GM19468 (cell line): ENCODE measurements around the gene PDE8A.

ENCODE experiments used
- ATAC-seq: cut with Tn5 transposase; IDR thresholded peaks from one replicate; pipeline ENCODE4 v1.9.1; 2021; ENCODE audit warnings: mild to moderate bottlenecking, moderate library complexity, moderate number of reproducible peaks; ENCODE audit not compliant: unreplicated experiment; ENCODE audit errors: extremely low read depth

PDE8A gene

DNA sequence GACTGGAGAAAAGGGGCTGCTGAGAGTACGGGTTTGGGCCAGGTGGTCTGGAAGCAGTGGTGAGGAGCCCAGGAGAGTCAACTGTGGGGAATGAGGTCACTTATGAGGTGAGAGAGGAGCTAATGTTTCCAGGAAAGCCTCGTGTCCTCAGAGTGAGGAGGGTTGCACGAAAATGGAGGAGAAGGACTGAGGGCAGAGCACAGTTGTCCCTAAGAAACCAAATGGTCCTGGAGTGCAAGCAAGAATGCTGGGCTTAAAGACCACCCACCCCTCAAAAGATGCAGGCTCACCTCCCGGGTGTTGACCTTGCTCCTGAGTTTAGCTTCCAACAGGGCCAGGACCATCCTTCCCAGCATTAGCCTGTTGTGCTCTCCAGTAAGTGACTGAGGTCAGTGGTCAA lies 133.2 kb downstream of the PDE8A start:
- ATAC-seq: no peak

- no peak for ATAC-seq
Measured at GRCh38 chr15:85116066-85116465, 134.4 kb downstream of the PDE8A start.

- no peak for ATAC-seq
Measured at GRCh38 chr15:85116494-85116893, 134.8 kb downstream of the PDE8A start.

DNA sequence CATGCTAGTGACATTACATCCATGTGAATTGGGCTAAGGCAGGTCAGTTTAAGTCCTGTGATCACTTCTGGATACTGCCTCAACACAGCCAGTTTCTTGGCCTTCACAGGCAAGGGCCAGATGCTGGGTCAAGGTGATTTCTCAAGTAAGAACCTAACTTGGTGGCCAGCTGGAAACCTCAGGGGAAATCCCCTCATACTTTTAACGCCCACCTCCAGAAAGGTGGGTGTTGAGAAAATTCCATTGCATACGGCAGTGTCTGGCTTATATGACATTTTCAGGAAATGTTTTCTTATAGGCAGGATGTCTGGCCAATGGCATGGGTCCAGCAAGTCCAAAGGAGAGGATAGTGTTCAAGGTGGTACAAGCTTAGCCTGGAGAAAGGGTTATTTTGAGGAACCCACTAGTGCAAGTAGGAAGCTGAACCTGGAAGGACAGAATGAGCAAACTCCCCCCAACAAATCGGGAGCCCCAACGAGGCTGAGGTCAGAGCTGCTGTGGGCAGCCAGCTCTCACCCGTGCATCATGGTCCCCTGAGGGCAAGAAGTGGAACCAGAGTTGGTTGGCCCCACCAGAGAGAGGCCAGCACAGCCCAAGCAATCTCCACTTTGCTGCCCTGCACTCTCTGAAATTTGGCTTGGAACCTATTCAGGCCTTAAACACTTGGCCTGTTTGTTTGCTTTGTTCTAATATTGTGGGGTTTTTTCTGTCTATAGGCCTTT lies 135.4 kb downstream of the PDE8A start:
- ATAC-seq: no peak

- ATAC-seq: no peak
Measured at GRCh38 chr15:85118173-85118572, 136.5 kb downstream of the PDE8A start.

DNA sequence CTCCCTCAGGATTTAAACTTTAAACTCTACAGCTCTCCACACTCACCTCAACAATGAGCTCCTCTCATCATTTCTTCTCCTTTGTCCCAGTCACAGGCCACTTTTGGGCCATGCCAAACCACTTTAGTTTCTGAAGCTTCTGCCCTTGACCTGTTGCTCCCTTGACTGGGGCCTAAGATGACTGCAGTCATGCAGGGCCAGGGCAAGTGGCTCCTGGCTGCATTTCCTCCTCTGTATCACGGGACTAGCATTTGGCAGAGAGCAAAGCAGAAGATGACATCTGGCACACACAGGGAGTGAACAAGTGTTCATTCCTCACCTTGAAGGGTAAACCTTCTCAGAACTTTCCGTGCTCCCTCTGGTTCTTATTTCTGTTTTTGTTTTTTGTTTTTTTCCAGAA lies 136.9 kb downstream of the PDE8A start:
- ATAC-seq: no peak

DNA sequence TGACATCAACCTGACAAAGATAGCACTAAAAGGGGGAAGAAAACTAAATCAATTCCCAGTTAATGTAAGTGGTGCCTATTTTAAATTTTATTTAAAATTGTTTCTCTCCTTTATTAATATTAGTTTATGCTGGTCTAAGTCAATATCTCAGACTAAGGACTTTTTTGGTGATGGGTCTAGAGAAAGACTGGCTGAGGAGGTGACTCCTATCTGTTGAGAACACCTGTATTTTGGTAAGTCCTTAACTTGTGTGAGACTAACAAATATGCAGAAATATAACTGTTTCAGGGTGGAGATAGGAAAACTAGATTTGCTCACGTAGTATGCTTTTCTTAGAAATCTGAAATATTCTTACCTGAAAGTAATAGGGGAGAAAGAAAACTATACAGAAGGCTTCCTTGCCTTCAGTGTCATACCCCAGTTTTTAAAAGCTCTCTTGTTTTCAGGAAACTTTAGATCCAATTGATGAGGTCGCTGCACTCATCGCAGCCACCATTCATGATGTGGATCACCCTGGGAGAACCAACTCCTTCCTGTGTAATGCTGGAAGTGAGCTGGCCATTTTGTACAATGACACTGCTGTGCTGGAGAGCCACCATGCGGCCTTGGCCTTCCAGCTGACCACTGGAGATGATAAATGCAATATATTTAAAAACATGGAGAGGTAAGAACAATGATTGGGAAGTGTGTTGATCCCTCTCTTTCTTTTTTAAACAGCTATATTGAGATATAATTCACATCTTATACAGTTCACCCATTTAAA lies 138.9 kb downstream of the PDE8A start:
- ATAC-seq: no peak

DNA sequence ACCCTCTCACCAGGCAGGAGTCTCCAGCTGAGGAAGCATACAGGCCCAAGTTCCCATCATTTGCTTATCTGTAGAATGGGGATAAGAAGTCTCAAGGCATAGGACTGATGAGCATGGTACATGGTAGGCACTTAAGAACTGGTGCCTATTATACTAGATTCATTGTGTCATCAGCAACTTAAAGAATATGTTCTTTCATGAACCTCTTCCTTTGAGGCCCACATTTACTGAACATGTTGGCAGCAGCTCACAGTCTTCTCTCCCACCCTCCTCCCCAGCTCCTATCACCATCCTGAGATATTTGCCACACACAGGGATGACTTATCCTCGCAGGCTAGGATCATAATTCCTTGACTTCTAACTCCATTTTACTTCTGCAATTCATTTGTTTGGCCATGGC lies 142.5 kb downstream of the PDE8A start:
- no peak for ATAC-seq

DNA sequence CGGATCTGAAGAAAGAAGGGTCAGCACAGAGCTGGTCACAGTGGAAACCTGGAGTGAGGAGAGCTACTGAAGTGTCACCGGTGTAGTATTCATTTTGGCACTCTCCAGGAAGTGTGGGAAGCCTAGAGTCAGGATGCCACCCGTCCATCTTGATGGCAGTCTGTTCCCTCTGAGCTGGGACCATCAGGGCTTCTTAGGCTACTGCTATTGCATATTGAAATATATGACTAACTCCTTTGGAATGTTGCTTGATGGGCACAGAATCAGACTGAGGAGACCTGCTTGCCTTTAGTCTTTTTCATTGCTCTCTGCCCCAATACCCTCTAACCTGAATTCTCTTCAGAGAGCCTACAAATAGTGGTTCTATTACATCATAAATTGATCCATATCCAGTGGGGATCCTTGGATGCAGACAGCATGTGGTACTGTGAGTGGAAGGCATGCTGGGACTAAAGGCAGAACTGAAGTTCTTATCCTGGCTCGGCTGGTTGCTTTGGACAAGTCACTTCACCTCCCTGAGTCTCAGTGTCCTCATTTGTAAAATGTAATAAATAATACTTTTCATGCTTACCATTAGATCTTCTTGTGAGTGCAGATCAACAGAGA lies 143.5 kb downstream of the PDE8A start:
- no peak for ATAC-seq

DNA sequence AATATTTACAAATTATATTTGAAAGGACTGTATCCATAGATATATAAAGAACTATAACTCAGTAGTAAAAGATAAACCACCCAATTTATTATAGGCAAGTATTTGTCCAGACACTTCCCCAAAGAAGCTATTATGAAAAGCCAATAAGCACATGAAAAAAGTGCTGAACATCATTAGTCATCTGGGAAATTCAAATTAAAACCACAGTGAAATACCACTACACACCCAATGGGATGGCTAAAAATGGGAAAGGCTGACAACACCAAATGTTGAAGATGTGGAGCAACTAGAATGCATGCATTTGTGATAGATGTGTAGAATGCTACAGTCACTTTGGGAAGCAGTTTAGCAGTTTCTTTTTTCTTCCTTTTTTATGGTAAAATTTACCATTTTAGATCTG lies 147.0 kb downstream of the PDE8A start:
- ATAC-seq: no peak

- no peak for ATAC-seq
Measured at GRCh38 chr15:85129881-85130280, 148.2 kb downstream of the PDE8A start.

DNA sequence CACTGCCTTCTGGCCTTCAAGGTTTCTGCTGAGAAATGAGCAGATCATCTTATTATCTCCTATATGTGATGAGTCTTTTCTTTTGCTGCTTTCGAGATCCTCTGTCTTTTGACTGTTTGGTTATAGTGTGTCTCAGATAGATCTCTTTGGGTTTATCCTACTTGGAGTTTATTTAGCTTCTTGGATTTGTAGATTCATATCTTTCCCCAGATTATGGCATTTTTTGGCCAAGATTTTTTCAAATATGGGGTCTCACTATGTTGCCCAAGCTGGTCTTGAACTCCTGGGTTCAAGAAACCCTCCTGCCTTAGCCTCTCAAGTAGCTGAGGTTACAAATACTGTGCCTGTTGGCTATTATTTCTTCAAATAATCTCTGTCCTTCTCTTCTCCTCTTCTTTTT lies 150.3 kb downstream of the PDE8A start:
- no peak for ATAC-seq

GRCh38 chr15:85133709-85134108 lies 152.1 kb downstream of the PDE8A start:
- no peak for ATAC-seq

DNA sequence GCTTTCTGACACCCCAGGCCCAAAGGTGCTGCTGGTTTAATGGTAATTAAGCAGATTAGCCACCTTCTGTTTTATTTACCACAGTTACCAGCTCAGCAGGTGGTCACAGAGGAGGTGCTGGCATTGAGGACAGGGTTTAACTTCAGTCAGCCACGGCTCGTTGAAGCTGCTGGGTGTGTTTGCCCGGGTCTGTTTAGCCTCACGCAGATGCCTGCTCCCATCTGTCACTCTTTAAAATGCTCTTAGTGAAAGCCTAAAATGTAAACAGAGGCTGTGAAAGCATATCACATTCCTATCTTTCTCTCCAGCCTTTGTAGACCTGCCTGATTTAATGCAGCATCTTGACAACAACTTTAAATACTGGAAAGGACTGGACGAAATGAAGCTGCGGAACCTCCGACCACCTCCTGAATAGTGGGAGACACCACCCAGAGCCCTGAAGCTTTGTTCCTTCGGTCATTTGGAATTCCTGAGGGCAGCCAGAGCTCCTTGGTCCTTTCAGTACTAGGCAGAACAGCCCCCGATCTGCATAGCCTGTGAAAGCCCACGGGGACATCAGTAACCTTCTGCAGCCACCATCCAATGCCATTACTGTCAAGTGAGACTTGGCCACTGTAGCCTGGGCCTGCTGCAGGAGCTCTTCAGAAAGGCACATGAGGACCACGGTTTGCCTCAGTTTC lies 156.0 kb downstream of the PDE8A start:
- no peak for ATAC-seq

DNA sequence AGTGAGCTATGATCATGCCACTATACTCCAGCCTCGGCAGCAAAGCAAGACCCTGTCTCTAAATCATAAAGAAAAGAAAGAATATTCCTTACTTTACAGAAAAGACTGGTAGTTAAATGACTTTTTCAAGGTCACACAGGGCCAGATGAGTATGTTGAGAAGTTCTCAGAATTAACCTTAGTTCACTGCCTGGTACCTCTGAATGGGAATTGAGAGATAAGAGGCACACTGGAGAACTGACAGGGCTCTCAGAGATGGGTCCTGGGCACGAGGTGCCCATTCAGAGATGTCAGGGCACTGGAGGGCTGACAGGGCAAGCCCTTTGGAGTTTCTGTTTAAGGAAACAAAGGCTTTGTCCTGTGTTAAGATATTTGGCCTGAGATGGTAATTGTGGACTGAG lies 157.7 kb downstream of the PDE8A start:
- no peak for ATAC-seq

DNA sequence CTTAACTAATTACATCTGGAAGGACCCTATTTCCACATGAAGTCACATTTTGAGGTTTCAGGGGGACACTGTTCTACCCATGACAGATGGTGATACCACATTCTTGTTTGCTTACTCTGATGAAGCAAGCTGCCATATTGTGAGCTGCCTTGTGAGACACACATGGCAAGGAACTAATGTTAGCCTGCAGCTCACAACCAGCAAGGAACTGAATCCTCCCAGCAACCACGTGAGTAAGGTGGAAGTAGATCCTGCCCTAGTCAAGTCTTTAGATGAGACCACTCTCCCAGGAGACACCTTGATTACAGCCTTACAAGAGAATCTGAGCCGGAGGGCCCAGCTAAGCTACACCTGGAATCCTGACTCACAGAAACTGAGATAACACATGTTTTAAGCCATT lies 160.1 kb downstream of the PDE8A start:
- no peak for ATAC-seq

DNA sequence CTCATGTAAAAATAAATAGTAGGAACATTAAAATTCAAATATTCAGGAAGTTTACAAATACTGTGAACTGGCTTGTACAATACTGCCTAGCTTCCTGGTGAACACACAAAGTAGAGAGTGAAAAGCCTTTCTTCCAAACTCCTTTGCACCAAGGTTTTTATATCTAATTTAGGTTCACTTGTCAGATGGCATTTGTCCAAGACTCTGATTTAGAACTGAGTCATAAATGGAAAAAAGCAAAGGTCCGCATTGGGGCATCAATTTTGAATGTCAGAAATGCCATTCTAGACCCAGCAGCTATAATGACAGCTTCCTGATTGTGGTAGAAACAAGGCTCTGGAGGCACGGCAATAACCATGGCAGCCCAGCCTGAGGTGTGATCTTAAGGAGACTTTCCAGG lies 160.7 kb downstream of the PDE8A start:
- ATAC-seq: no peak

- no peak for ATAC-seq
Measured at GRCh38 chr15:85149465-85150129, 167.9 kb downstream of the PDE8A start.

DNA sequence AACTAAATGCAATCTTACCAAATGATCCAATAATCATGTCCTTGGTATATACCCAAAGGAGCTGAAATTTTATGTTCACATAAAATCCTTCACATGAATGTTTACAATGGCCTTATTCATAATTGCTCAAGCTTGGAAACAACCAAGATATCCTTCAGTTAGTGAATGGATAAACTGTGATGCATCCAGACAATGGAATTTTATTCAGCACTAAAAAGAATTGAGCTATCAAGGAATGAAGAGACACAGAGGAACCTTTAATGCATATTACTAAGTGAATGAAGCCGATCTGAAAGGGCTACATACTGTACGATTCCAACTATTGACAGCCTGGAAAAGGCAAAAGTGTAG lies 168.4 kb downstream of the PDE8A start:
- no peak for ATAC-seq

DNA sequence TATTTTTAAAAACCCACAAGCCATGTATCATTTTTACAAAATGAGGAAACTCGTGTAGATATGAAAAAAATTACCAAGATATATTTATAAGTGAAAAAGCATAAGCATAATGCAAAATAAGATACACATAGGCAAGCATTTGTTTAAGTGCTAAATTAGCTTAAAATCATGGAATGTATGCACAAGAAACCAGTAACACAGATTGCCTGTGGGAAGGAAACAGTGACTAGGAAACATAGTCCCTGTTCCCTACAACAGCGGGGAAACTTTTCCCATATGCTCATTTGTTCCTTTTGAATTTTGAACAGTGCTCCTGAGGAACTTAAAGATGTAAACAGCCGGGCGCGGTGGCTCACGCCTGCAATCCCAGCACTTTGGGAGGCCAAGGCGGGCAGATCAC lies 169.5 kb downstream of the PDE8A start:
- no peak for ATAC-seq

DNA sequence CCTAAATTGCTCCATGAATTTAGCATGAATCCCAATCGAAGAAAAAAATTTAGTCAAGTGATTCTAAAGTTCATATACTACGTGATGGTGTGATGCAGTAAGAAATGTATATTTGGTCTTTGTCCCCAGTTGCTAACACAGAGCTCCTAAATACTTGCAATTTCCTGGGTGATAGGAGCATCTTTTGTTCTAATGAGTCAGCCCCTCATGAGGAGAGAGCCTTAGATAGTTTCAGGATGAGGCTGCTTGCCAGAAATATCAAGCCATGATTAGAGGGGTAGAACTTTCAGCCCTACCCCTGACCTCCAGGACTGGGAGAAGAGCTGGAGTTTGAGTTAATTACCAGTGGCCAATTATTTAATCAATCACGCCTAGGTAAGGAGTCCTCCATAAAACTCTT lies 170.2 kb downstream of the PDE8A start:
- no peak for ATAC-seq
